Liver (tissue), 9 donors: Measurements from ENCODE around the gene TTC39A. TPM values are rescaled to one million over a fixed set of nuclear protein-coding genes. Genes with fewer than 3 reads are reported as not detected.

Experiments used
- DNase-seq: peaks from one replicate; pipeline ENCODE4 v3.0.0-alpha.2; 2017; ENCODE audit warnings: low spot score
- H3K27ac ChIP-seq, 2 donors: one replicate each; pipeline ENCODE4 v1.7.0; 2013; ENCODE audit warnings: inconsistent platforms in 2 of 2, low read length in 2 of 2, control low read depth in 1 of 2, low read depth in 1 of 2, mild to moderate bottlenecking in 1 of 2
- H3K27me3 ChIP-seq, 4 donors: one replicate each; pipeline versions ENCODE4 v1.6.1 to v1.7.0; 2013; ENCODE audit warnings: low read length in 3 of 4, inconsistent platforms in 1 of 4, mild to moderate bottlenecking in 1 of 4, moderate library complexity in 1 of 4; ENCODE audit not compliant: control insufficient read depth in 4 of 4, insufficient read depth in 4 of 4
- H3K36me3 ChIP-seq, 4 donors: one replicate each; pipeline versions ENCODE4 v1.6.1 to v1.7.0; 2013; ENCODE audit warnings: low read length in 3 of 4, mild to moderate bottlenecking in 3 of 4, low read depth in 1 of 4, moderate library complexity in 1 of 4; ENCODE audit not compliant: control insufficient read depth in 4 of 4, insufficient read depth in 3 of 4
- H3K4me1 ChIP-seq, 4 donors: one replicate each; pipeline versions ENCODE4 v1.6.1 to v1.7.0; 2013; ENCODE audit warnings: low read length in 3 of 4, mild to moderate bottlenecking in 3 of 4, moderate library complexity in 1 of 4; ENCODE audit not compliant: control insufficient read depth in 4 of 4, insufficient read depth in 4 of 4
- H3K4me3 ChIP-seq, 3 donors: one replicate each; pipeline versions ENCODE4 v1.6.1 to v1.7.0; 2013; ENCODE audit warnings: low read length in 3 of 3, control low read depth in 1 of 3, low read depth in 1 of 3, mild to moderate bottlenecking in 1 of 3
- H3K9ac ChIP-seq, 2 donors: one replicate each; pipeline ENCODE4 v1.7.0; 2013; ENCODE audit warnings: low read length in 2 of 2, mild to moderate bottlenecking in 2 of 2, moderate library complexity in 2 of 2, control low read depth in 1 of 2, low read depth in 1 of 2
- H3K9me3 ChIP-seq, 4 donors: one replicate each; pipeline versions ENCODE4 v1.6.1 to v1.7.0; 2013; ENCODE audit warnings: low read length in 3 of 4; ENCODE audit not compliant: control insufficient read depth in 4 of 4
- ATF3 ChIP-seq: IDR thresholded peaks from 2 replicates; pipeline ENCODE4 v1.6.1; 2016; ENCODE audit warnings: antibody characterized with exemption
- CTCF ChIP-seq: fragments of 150-350 bp; IDR thresholded peaks from 2 replicates; pipeline ENCODE4 v1.5.1; 2017; ENCODE audit warnings: improper control_type of control experiment, low read depth, low read length; ENCODE audit not compliant: missing input control
- EGR1 ChIP-seq, 2 donors: IDR thresholded peaks; 2 replicates each; pipeline ENCODE4 v1.6.1; 2016 to 2018; ENCODE audit warnings: antibody characterized with exemption in 2 of 2, low read depth in 2 of 2
- FOXA1 ChIP-seq: IDR thresholded peaks from 2 replicates; pipeline ENCODE4 v1.6.1; 2016; ENCODE audit warnings: antibody characterized with exemption
- FOXA2 ChIP-seq: IDR thresholded peaks from 2 replicates; pipeline ENCODE4 v1.6.1; 2016; ENCODE audit warnings: antibody characterized with exemption
- GABPA ChIP-seq, 2 donors: IDR thresholded peaks in 1 of 2; conservative IDR thresholded peaks in 1 of 2; 2 replicates each; pipeline ENCODE4 v1.6.1; 2016; ENCODE audit warnings: antibody characterized with exemption in 2 of 2, mild to moderate bottlenecking in 1 of 2, moderate library complexity in 1 of 2
- HNF4A ChIP-seq, 2 donors: conservative IDR thresholded peaks; 2 replicates each; pipeline ENCODE4 v1.6.1; 2016; ENCODE audit warnings: antibody characterized with exemption in 2 of 2, mild to moderate bottlenecking in 2 of 2
- HNF4G ChIP-seq: IDR thresholded peaks from 2 replicates; pipeline ENCODE4 v1.6.1; 2016; ENCODE audit warnings: antibody characterized with exemption
- JUND ChIP-seq, 2 donors: IDR thresholded peaks; 2 replicates each; pipeline ENCODE4 v1.6.1; 2016; ENCODE audit warnings: antibody characterized with exemption in 2 of 2
- MAX ChIP-seq: IDR thresholded peaks from 2 replicates; pipeline ENCODE4 v1.6.1; 2016; ENCODE audit warnings: antibody characterized with exemption
- NR2F2 ChIP-seq: IDR thresholded peaks from 2 replicates; pipeline ENCODE4 v1.6.1; 2016; ENCODE audit warnings: antibody characterized with exemption
- RAD21 ChIP-seq, 2 donors: IDR thresholded peaks; 2 replicates each; pipeline ENCODE4 v1.6.1; 2016; ENCODE audit warnings: antibody characterized with exemption in 2 of 2, mild to moderate bottlenecking in 2 of 2
- REST ChIP-seq: IDR thresholded peaks from 2 replicates; pipeline ENCODE4 v1.6.1; 2016; ENCODE audit warnings: antibody characterized with exemption, mild to moderate bottlenecking
- RXRA ChIP-seq, 2 donors: IDR thresholded peaks; 2 replicates each; pipeline ENCODE4 v1.6.1; 2017 to 2018; ENCODE audit warnings: antibody characterized with exemption in 2 of 2, mild to moderate bottlenecking in 1 of 2
- SP1 ChIP-seq: IDR thresholded peaks from 2 replicates; pipeline ENCODE4 v1.6.1; 2018; ENCODE audit warnings: antibody characterized with exemption, mild to moderate bottlenecking
- TAF1 ChIP-seq: conservative IDR thresholded peaks from 2 replicates; pipeline ENCODE4 v1.6.1; 2016; ENCODE audit warnings: antibody characterized with exemption, mild to moderate bottlenecking
- YY1 ChIP-seq: IDR thresholded peaks from 2 replicates; pipeline ENCODE4 v1.6.1; 2016; ENCODE audit warnings: antibody characterized with exemption, mild to moderate bottlenecking
- ZBTB33 ChIP-seq: IDR thresholded peaks from 2 replicates; pipeline ENCODE4 v1.6.1; 2016; ENCODE audit warnings: antibody characterized with exemption
- WGBS: extraction: QIAGEN DNeasy Blood & Tissue Kit; methylation state at CpG from one replicate; pipeline ENCODE4 v1.1.7; 2013; 5-methylcytosine and 5-hydroxymethylcytosine counted together
- polyA plus RNA-seq, 2 donors: library from polyadenylated mRNA; stranded (reverse) in 1 of 2; unstranded in 1 of 2; fragments of 200-250 nt in 1 of 2; fragments of >200 nt in 1 of 2; fragmentation: Nextera tagmentation in 1 of 2; extraction: Ambion mirVana in 1 of 2; gene quantifications; one replicate each; pipeline versions ENCODE4 v1.2.1 to v1.2.3, GENCODE V29; 2013 to 2015
- total RNA-seq, 2 donors: library from RNA; depleted of rRNA; stranded (reverse); fragments of >200 nt; gene quantifications; one replicate each; pipeline ENCODE4 v1.2.3, GENCODE V29; 2014
- donor health status: healthy.
- donor health status: healthy.
- donor health status: healthy.
- donor health status: healthy.
- donor health status: healthy.

TTC39A gene
- total and polyA plus RNA-seq, 4 donors, result 0.32 to 1.9 (median 1.4) TPM

GRCh38 chr1:51299981-51300670, 30.2 kb downstream of the TTC39A start (continued):
- no peak for TF ChIP-seq ZBTB33
- no peak for TF ChIP-seq FOXA1
- no peak for TF ChIP-seq GABPA (IDR thresholded peaks at IDR 0.05 in 1 of 2, conservative IDR thresholded peaks at IDR 0.05 in 1 of 2)
- TF ChIP-seq HNF4A (conservative IDR thresholded peaks at IDR 0.05), result no peak
- TF ChIP-seq RAD21 (IDR thresholded peaks at IDR 0.05), result no peak
- no peak for TF ChIP-seq EGR1 (IDR thresholded peaks at IDR 0.05; ENCODE audit: low read depth in 2 of 2)
- no peak for TF ChIP-seq RXRA (IDR thresholded peaks at IDR 0.05)
- TF ChIP-seq MAX, result no peak
- TF ChIP-seq NR2F2, result no peak
- TF ChIP-seq SP1, result no peak
- no peak for TF ChIP-seq HNF4G

GRCh38 chr1:51299185-51299885, 31.0 kb downstream of the TTC39A start:
- Histone ChIP-seq H3K27ac (no peak overlapping the region), H3K4me1 (peaks cover 0 to 17% (median 5%) of the 10 kb centered on the region in 4 donors), H3K27me3 (no peaks in the 10 kb centered on the region), H3K36me3 (no peaks in the 10 kb centered on the region), H3K4me3 (no peak overlapping the region), H3K9me3 (no peaks in the 10 kb centered on the region), H3K9ac (no peak overlapping the region)
- TF ChIP-seq FOXA1 (no peak), REST (no peak), GABPA (IDR thresholded peaks at IDR 0.05 in 1 of 2, conservative IDR thresholded peaks at IDR 0.05 in 1 of 2) (no peak), TAF1 (no peak), SP1 (no peak), ZBTB33 (no peak), RXRA (IDR thresholded peaks at IDR 0.05) (no peak), NR2F2 (no peak), HNF4G (no peak), RAD21 (IDR thresholded peaks at IDR 0.05) (no peak), JUND (IDR thresholded peaks at IDR 0.05) (no peak), MAX (no peak), YY1 (no peak), HNF4A (conservative IDR thresholded peaks at IDR 0.05) (no peak), FOXA2 (no peak), ATF3 (no peak), CTCF (no peak), EGR1 (IDR thresholded peaks at IDR 0.05; ENCODE audit: low read depth in 2 of 2) (no peak)
- no peak for DNase-seq
- WGBS, result 98% methylated on average over 11 of the region's 11 CpGs
